Muscle layer of colon (tissue), 2 donors: ENCODE results near the gene PAIP2.
A peak's percentile ranks its signal among the peaks of the same experiment; 100 is the strongest.

Experiments used
- H3K27ac ChIP-seq: one replicate; pipeline ENCODE4 v1.7.0; 2013; ENCODE audit warnings: low read depth, mild to moderate bottlenecking, low read length, moderate library complexity
- H3K27me3 ChIP-seq, 2 donors: one replicate each; pipeline ENCODE4 v1.7.0; 2013; ENCODE audit warnings: low read length in 2 of 2, mild to moderate bottlenecking in 2 of 2; ENCODE audit not compliant: insufficient read depth in 2 of 2, control insufficient read depth in 1 of 2
- H3K36me3 ChIP-seq: one replicate; pipeline ENCODE4 v1.7.0; 2013; ENCODE audit warnings: mild to moderate bottlenecking, low read length; ENCODE audit not compliant: insufficient read depth
- H3K4me1 ChIP-seq: one replicate; pipeline ENCODE4 v1.7.0; 2013; ENCODE audit warnings: mild to moderate bottlenecking, low read length; ENCODE audit not compliant: insufficient read depth
- H3K4me3 ChIP-seq, 2 donors: one replicate each; pipeline ENCODE4 v1.7.0; 2013; ENCODE audit warnings: low read length in 2 of 2, low read depth in 1 of 2, mild to moderate bottlenecking in 1 of 2, moderate library complexity in 1 of 2
- H3K9ac ChIP-seq: one replicate; pipeline ENCODE4 v1.7.0; 2013; ENCODE audit warnings: low read length
- H3K9me3 ChIP-seq: one replicate; pipeline ENCODE4 v1.7.0; 2013; ENCODE audit warnings: mild to moderate bottlenecking, low read length
- donor health status: abdominal sarcoma.
- donor health status: Adenocarcinoma of cecum.

The PAIP2 gene

GRCh38 chr5:139395844-139396640 is 54.4 kb downstream of the PAIP2 start:
- peaks cover 5% of the 10 kb centered on the region for H3K4me1 ChIP-seq

GRCh38 chr5:139396691-139397090 is 55.0 kb downstream of the PAIP2 start:
- Histone ChIP-seq H3K27ac (no peak overlapping the region), H3K9me3 (no peaks in the 10 kb centered on the region), H3K36me3 (no peaks in the 10 kb centered on the region), H3K9ac (no peak overlapping the region), H3K4me1 (peaks cover 5% of the 10 kb centered on the region), H3K4me3 (no peak overlapping the region), H3K27me3 (peaks cover 24 to 46% of the 10 kb centered on the region in 2 donors)

More at GRCh38 chr5:139395844-139396640, 54.4 kb downstream of the PAIP2 start:
- Histone ChIP-seq H3K27ac (no peak overlapping the region), H3K36me3 (no peaks in the 10 kb centered on the region), H3K9ac (no peak overlapping the region), H3K4me3 (no peak overlapping the region), H3K9me3 (no peaks in the 10 kb centered on the region), H3K27me3 (peaks cover 24 to 51% of the 10 kb centered on the region in 2 donors)

- no peaks in the 10 kb centered on the region for H3K36me3 ChIP-seq
- peaks cover 23 to 34% of the 10 kb centered on the region in 2 donors for H3K27me3 ChIP-seq
- H3K9me3 ChIP-seq: no peaks in the 10 kb centered on the region
- no peak overlapping the region for H3K9ac ChIP-seq
- H3K4me1 ChIP-seq: peaks cover 5% of the 10 kb centered on the region
- no peak overlapping the region for H3K4me3 ChIP-seq
- no peak overlapping the region for H3K27ac ChIP-seq
Observed at GRCh38 chr5:139397921-139398320, 56.3 kb downstream of the PAIP2 start.

GRCh38 chr5:139399501-139400121 is 58.0 kb downstream of the PAIP2 start:
- H3K9ac ChIP-seq: no peak overlapping the region
- H3K9me3 ChIP-seq: no peaks in the 10 kb centered on the region
- peaks cover 12% of the 10 kb centered on the region for H3K4me1 ChIP-seq
- H3K27me3 ChIP-seq: peaks cover 7 to 17% of the 10 kb centered on the region in 2 donors
- H3K4me3 ChIP-seq: no peak overlapping the region
- no peak overlapping the region for H3K27ac ChIP-seq
- no peaks in the 10 kb centered on the region for H3K36me3 ChIP-seq

GRCh38 chr5:139401546-139401945 is 59.9 kb downstream of the PAIP2 start:
- Histone ChIP-seq H3K36me3 (no peaks in the 10 kb centered on the region), H3K27me3 (no peaks in the 10 kb centered on the region), H3K4me1 (peaks cover 14% of the 10 kb centered on the region), H3K4me3 (no peak overlapping the region), H3K9me3 (no peaks in the 10 kb centered on the region), H3K9ac (no peak overlapping the region), H3K27ac (no peak overlapping the region)

GRCh38 chr5:139402561-139403158 is 61.0 kb downstream of the PAIP2 start:
- no peaks in the 10 kb centered on the region for H3K9me3 ChIP-seq
- no peak overlapping the region for H3K27ac ChIP-seq
- no peak overlapping the region for H3K4me3 ChIP-seq
- H3K27me3 ChIP-seq: no peaks in the 10 kb centered on the region
- H3K36me3 ChIP-seq: no peaks in the 10 kb centered on the region
- H3K4me1 ChIP-seq: peaks cover 14% of the 10 kb centered on the region
- no peak overlapping the region for H3K9ac ChIP-seq

GRCh38 chr5:139403418-139403786 is 61.7 kb downstream of the PAIP2 start:
- Histone ChIP-seq H3K4me3 (peak overlapping the region; percentile 43 to 67), H3K27ac (peak overlapping the region; percentile 79), H3K9ac (peak overlapping the region; percentile 34), H3K4me1 (peaks cover 14% of the 10 kb centered on the region), H3K27me3 (no peaks in the 10 kb centered on the region), H3K36me3 (no peaks in the 10 kb centered on the region), H3K9me3 (no peaks in the 10 kb centered on the region)

GRCh38 chr5:139403787-139404483 is 62.3 kb downstream of the PAIP2 start, which contains the start of gene SPATA24:
TSS of gene SPATA24 (minus strand) at chr5:139404089. CDS start at chr5:139404060, 29 bp downstream.
- peak within 1 kb of the TSS; percentile 79 for H3K27ac ChIP-seq
- no peaks in the 10 kb centered on the region for H3K9me3 ChIP-seq
- peak within 1 kb of the TSS; percentile 38 for H3K9ac ChIP-seq
- peak within 1 kb of the TSS; percentile 43 to 67 for H3K4me3 ChIP-seq
- no peaks in the 10 kb centered on the region for H3K36me3 ChIP-seq
- H3K4me1 ChIP-seq: peaks cover 14% of the 10 kb centered on the region
- no peaks in the 10 kb centered on the region for H3K27me3 ChIP-seq

GRCh38 chr5:139404484-139404840 is 62.8 kb downstream of the PAIP2 start:
- H3K4me1 ChIP-seq: peaks cover 15% of the 10 kb centered on the region
- H3K9ac ChIP-seq: peak overlapping the region; percentile 38
- H3K27me3 ChIP-seq: no peaks in the 10 kb centered on the region
- no peaks in the 10 kb centered on the region for H3K9me3 ChIP-seq
- H3K36me3 ChIP-seq: no peaks in the 10 kb centered on the region
- no peak overlapping the region for H3K27ac ChIP-seq
- H3K4me3 ChIP-seq: peak overlapping the region in 1 of 2 donors; percentile 67

GRCh38 chr5:139406963-139407362 is 65.3 kb downstream of the PAIP2 start:
- no peaks in the 10 kb centered on the region for H3K36me3 ChIP-seq
- H3K4me1 ChIP-seq: peaks cover 37% of the 10 kb centered on the region
- H3K27ac ChIP-seq: no peak overlapping the region
- H3K9ac ChIP-seq: no peak overlapping the region
- H3K4me3 ChIP-seq: no peak overlapping the region
- H3K9me3 ChIP-seq: no peaks in the 10 kb centered on the region
- no peaks in the 10 kb centered on the region for H3K27me3 ChIP-seq

GRCh38 chr5:139407517-139407916 is 65.9 kb downstream of the PAIP2 start:
- Histone ChIP-seq H3K9ac (no peak overlapping the region), H3K36me3 (no peaks in the 10 kb centered on the region), H3K4me1 (peaks cover 40% of the 10 kb centered on the region), H3K9me3 (no peaks in the 10 kb centered on the region), H3K27me3 (no peaks in the 10 kb centered on the region), H3K27ac (no peak overlapping the region), H3K4me3 (no peak overlapping the region)
